Peyer's patch (tissue), 4 donors: Measurements from ENCODE around the gene DDX39A.

Experiments
- CTCF ChIP-seq, 6 experiments: fragments of 450-650 bp in 4 of 6; fragments of 200-600 bp in 2 of 6; sonication (generic) in 1 of 6; IDR thresholded peaks; one replicate each; pipeline ENCODE4 v1.5.1; 2017 to 2019; ENCODE audit warnings: antibody characterized with exemption in 6 of 6, mild to moderate bottlenecking in 3 of 6, moderate library complexity in 1 of 6
- POLR2A ChIP-seq, 2 donors: fragments of 450-650 bp; IDR thresholded peaks; one replicate each; pipeline ENCODE4 v1.5.1; 2017; ENCODE audit warnings: antibody characterized with exemption in 2 of 2, mild to moderate bottlenecking in 2 of 2, moderate library complexity in 2 of 2

GRCh38 chr19:14432791-14433553, 13.8 kb upstream of the DDX39A start, which contains the start of gene PKN1:
- TF ChIP-seq CTCF (IDR thresholded peaks at IDR 0.05), result no peak
- TF ChIP-seq POLR2A (IDR thresholded peaks at IDR 0.05), result no peak
